SH-SY5Y (cell line): Measurements from ENCODE around the gene SH2D4B.

Experiments
- GATA2 ChIP-seq: IDR thresholded peaks from 2 replicates; pipeline ENCODE4 v1.6.1; 2011; ENCODE audit warnings: mild to moderate bottlenecking, low read depth, low read length
- GATA3 ChIP-seq: IDR thresholded peaks from 2 replicates; pipeline ENCODE4 v1.6.1; 2011; ENCODE audit warnings: low read depth, mild to moderate bottlenecking, low read length, moderate library complexity

- no peak for TF ChIP-seq GATA2
- no peak for TF ChIP-seq GATA3
Observed at GRCh38 chr10:80690434-80690833, 152.7 kb downstream of the SH2D4B start.
